HG03520 (cell line): ENCODE data around the gene PTMA.
A peak's percentile ranks its signal among the peaks of the same experiment; 100 is the strongest.
"Not testable (repeated sequence)": the region's sequence is repeated elsewhere in the genome, so short reads cannot be mapped to it uniquely, and the experiment has no call there.

ENCODE experiments used
- ATAC-seq: cut with Tn5 transposase; IDR thresholded peaks from one replicate; pipeline ENCODE4 v1.9.1; 2021; ENCODE audit warnings: mild to moderate bottlenecking, moderate library complexity; ENCODE audit not compliant: unreplicated experiment

Gene PTMA

GRCh38 chr2:231707927-231708772 lies at the start of gene PTMA:
Gene PTMA, plus strand, starts transcription at chr2:231708525. Its CDS starts 182 bp downstream, at chr2:231708707.
- ATAC-seq = peak; percentile 52

GRCh38 chr2:231660073-231660472 lies 48.3 kb upstream of the PTMA start:
- ATAC-seq = not testable (repeated sequence)

GRCh38 chr2:231660860-231661259 lies 47.5 kb upstream of the PTMA start:
- no peak for ATAC-seq

- ATAC-seq = no peak
These were observed 46.8 kb upstream of the PTMA start for GRCh38 chr2:231661422-231662027.

GRCh38 chr2:231662028-231662810 lies 46.1 kb upstream of the PTMA start:
- peak; percentile 60 for ATAC-seq

- ATAC-seq = no peak
These were observed 45.4 kb upstream of the PTMA start for GRCh38 chr2:231662811-231663457.

- no peak for ATAC-seq
These were observed 44.7 kb upstream of the PTMA start for GRCh38 chr2:231663458-231664212.

GRCh38 chr2:231664727-231665126 lies 43.6 kb upstream of the PTMA start:
- ATAC-seq = no peak

GRCh38 chr2:231665245-231666170 lies 42.8 kb upstream of the PTMA start:
- ATAC-seq = no peak

- peak; percentile 45 for ATAC-seq
These were observed 41.9 kb upstream of the PTMA start for GRCh38 chr2:231666171-231667095.

- no peak for ATAC-seq
These were observed 41.3 kb upstream of the PTMA start for GRCh38 chr2:231667096-231667427.

- no peak for ATAC-seq
These were observed 40.8 kb upstream of the PTMA start for GRCh38 chr2:231667496-231667895.

- no peak for ATAC-seq
These were observed 39.3 kb upstream of the PTMA start for GRCh38 chr2:231668981-231669380.

- ATAC-seq = no peak
These were observed 36.9 kb upstream of the PTMA start for GRCh38 chr2:231671270-231672050.

GRCh38 chr2:231672617-231673347 lies 35.5 kb upstream of the PTMA start:
- peak; percentile 37 for ATAC-seq

- ATAC-seq = no peak
These were observed 35.0 kb upstream of the PTMA start for GRCh38 chr2:231673348-231673770.
